GM21786 (cell line): ENCODE measurements around the gene MAGED4B.
"Not testable (repeated sequence)": the region's sequence is repeated elsewhere in the genome, so short reads cannot be mapped to it uniquely, and the experiment has no call there.

Experiments used
- ATAC-seq: cut with Tn5 transposase; IDR thresholded peaks from one replicate; pipeline ENCODE4 v1.9.1; 2021; ENCODE audit not compliant: unreplicated experiment

The MAGED4B gene

GRCh38 chrX:52068666-52069640 lies at the start of gene MAGED4B:
TSS of gene MAGED4B (minus strand) at chrX:52069183. CDS start at chrX:52068172, 1,011 bp downstream.
- ATAC-seq = not testable (repeated sequence)

- no peak for ATAC-seq
These were observed 49.3 kb upstream of the MAGED4B start for GRCh38 chrX:52118262-52118661.

- no peak for ATAC-seq
These were observed 13.6 kb upstream of the MAGED4B start for GRCh38 chrX:52082578-52082977.

- no peak for ATAC-seq
These were observed 9.1 kb upstream of the MAGED4B start for GRCh38 chrX:52078131-52078530.

- ATAC-seq = not testable (repeated sequence)
These were observed 26.7 kb downstream of the MAGED4B start for GRCh38 chrX:52042288-52042687.

GRCh38 chrX:52034211-52034610 lies 34.8 kb downstream of the MAGED4B start:
- no peak for ATAC-seq

- ATAC-seq = no peak
These were observed 37.6 kb downstream of the MAGED4B start for GRCh38 chrX:52031371-52031770.

GRCh38 chrX:52015794-52016193 lies 53.2 kb downstream of the MAGED4B start:
- ATAC-seq = no peak
